CD4-positive, alpha-beta T cell (primary cell): ENCODE measurements around the gene PARD6B. TPM values are rescaled to one million over a fixed set of nuclear protein-coding genes. Genes with fewer than 3 reads are reported as not detected.

ENCODE experiments used
- ATAC-seq: fragments of 200-7000 bp; cut with Tn5 transposase; one replicate; pipeline ENCODE4 v1.10.0; 2022; ENCODE audit warnings: mild to moderate bottlenecking; ENCODE audit not compliant: poor library complexity
- CTCF ChIA-PET: fragments of 350-600 bp; sonication (Branson Sonifier 250); formaldehyde crosslinking; loops from one replicate; lab custom pipeline; 2021; ENCODE audit warnings: antibody characterized with exemption, inconsistent platforms; lab: Charles Lee
- POLR2A ChIA-PET: fragments of 350-600 bp; sonication (Branson Sonifier 250); formaldehyde crosslinking; loops from one replicate; lab custom pipeline; 2021; ENCODE audit warnings: antibody characterized with exemption, inconsistent platforms; lab: Charles Lee
- DNase-seq, 14 experiments: peaks; one replicate each; pipeline ENCODE4 v3.0.0-alpha.2; 2013 to 2020; ENCODE audit warnings: mixed read lengths in 2 of 14
- H3K27ac ChIP-seq, 2 donors: one replicate each; pipeline versions ENCODE4 v1.5.1 to v1.7.0; 2013; ENCODE audit warnings: low read length in 2 of 2, low read depth in 1 of 2, mild to moderate bottlenecking in 1 of 2
- H3K27me3 ChIP-seq, 2 experiments: 1 replicate in 1 of 2; 2 replicates in 1 of 2; pipeline versions ENCODE4 v1.6.1 to v1.7.0; 2013; ENCODE audit warnings: low read length in 2 of 2, control low read depth in 1 of 2, mild to moderate bottlenecking in 1 of 2, moderate library complexity in 1 of 2; ENCODE audit not compliant: insufficient read depth in 2 of 2, control insufficient read depth in 1 of 2
- H3K36me3 ChIP-seq: one replicate; pipeline ENCODE4 v1.6.1; 2013; ENCODE audit warnings: low read length, control low read depth; ENCODE audit not compliant: insufficient read depth
- H3K4me1 ChIP-seq: one replicate; pipeline ENCODE4 v1.6.1; 2013; ENCODE audit warnings: low read length, control low read depth; ENCODE audit not compliant: insufficient read depth
- H3K4me3 ChIP-seq: one replicate; pipeline ENCODE4 v1.5.1; 2013; ENCODE audit warnings: mild to moderate bottlenecking, low read length, moderate library complexity
- H3K9me3 ChIP-seq, 2 experiments: 1 replicate in 1 of 2; 2 replicates in 1 of 2; pipeline versions ENCODE4 v1.6.1 to v1.7.0; 2013; ENCODE audit warnings: low read length in 2 of 2, mild to moderate bottlenecking in 2 of 2, control low read depth in 1 of 2, moderate library complexity in 1 of 2; ENCODE audit not compliant: control insufficient read depth in 1 of 2, insufficient read depth in 1 of 2
- H3K27ac Mint-ChIP-seq: one replicate; pipeline ENCODE4 v1.8.0; 2020; ENCODE audit warnings: mixed read lengths
- H3K27me3 Mint-ChIP-seq: one replicate; pipeline ENCODE4 v1.8.0; 2021; ENCODE audit warnings: mixed read lengths
- H3K36me3 Mint-ChIP-seq: one replicate; pipeline ENCODE4 v1.8.0; 2021; ENCODE audit warnings: low read depth, mixed read lengths
- H3K4me1 Mint-ChIP-seq: one replicate; pipeline ENCODE4 v1.8.0; 2021; ENCODE audit warnings: low read depth, mixed read lengths
- H3K4me3 Mint-ChIP-seq: one replicate; pipeline ENCODE4 v1.8.0; 2020; ENCODE audit warnings: mild to moderate bottlenecking, mixed read lengths
- H3K9me3 Mint-ChIP-seq: one replicate; pipeline ENCODE4 v1.8.0; 2020; ENCODE audit warnings: mixed read lengths
- intact Hi-C, 2 experiments: fragments of 100-400 bp; cut with DNase I in 1 of 2; cut with micrococcal nuclease in 1 of 2; formaldehyde crosslinking; loops; one replicate each; pipeline versions ENCODE4 v1.15.1 to v1.9.0; 2023 to 2025; cut with DNase I, micrococcal nuclease
- total RNA-seq, 174 experiments: library from RNA in 2 of 174; stranded (reverse) in 2 of 174; gene quantifications; one replicate each; pipeline ENCODE4 v1.2.3 and lab custom pipeline; 2021 to 2026
- TF ChIP-seq, protein P1 (sequence below): fragments of 200-600 bp; IDR thresholded peaks from one replicate; pipeline ENCODE4 v1.8.0; 2022; ENCODE audit warnings: antibody characterized with exemption, mild to moderate bottlenecking

Gene PARD6B
- total RNA-seq, 2 experiments from 2014 or later = 5.6 to 8.2 TPM

DNA sequence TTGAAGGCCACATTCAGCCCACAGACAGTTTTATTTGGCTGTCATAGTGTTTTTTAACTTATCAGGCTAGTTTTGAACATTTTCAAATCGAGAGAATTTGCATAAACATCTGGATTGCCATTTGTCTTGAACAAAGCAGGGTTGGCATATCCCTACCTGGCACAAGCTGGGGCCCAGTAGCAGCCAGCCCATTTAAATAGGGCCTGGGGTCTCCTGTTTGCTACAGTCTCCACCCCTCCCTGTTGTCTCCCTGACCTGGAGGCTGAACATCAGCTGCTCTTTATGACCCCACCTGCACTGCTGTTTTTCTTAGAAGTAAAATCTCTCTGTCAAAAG lies 73.9 kb downstream of the PARD6B start:
- Histone ChIP-seq H3K27ac (peak overlapping the region; percentile 23 to 43), H3K4me1 (peaks cover 18% of the 10 kb centered on the region), H3K4me3 (no peak overlapping the region), H3K27me3 (no peaks in the 10 kb centered on the region), H3K36me3 (no peaks in the 10 kb centered on the region), H3K9me3 (no peaks in the 10 kb centered on the region)
- no peaks in the 10 kb centered on the region for H3K27me3 Mint-ChIP-seq
- no peaks in the 10 kb centered on the region for H3K9me3 Mint-ChIP-seq
- H3K4me1 Mint-ChIP-seq = peaks cover 44% of the 10 kb centered on the region
- TF ChIP-seq, protein P1, sequence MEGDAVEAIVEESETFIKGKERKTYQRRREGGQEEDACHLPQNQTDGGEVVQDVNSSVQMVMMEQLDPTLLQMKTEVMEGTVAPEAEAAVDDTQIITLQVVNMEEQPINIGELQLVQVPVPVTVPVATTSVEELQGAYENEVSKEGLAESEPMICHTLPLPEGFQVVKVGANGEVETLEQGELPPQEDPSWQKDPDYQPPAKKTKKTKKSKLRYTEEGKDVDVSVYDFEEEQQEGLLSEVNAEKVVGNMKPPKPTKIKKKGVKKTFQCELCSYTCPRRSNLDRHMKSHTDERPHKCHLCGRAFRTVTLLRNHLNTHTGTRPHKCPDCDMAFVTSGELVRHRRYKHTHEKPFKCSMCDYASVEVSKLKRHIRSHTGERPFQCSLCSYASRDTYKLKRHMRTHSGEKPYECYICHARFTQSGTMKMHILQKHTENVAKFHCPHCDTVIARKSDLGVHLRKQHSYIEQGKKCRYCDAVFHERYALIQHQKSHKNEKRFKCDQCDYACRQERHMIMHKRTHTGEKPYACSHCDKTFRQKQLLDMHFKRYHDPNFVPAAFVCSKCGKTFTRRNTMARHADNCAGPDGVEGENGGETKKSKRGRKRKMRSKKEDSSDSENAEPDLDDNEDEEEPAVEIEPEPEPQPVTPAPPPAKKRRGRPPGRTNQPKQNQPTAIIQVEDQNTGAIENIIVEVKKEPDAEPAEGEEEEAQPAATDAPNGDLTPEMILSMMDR = no peak
- ATAC-seq (no peak), DNase-seq (no peak)
- H3K36me3 Mint-ChIP-seq = no peaks in the 10 kb centered on the region
- intact Hi-C loops = no loop called here
- CTCF ChIA-PET = interaction anchor here (1.0 kb wide), 1 partner anchor 15 kb away, joined by 3 read pairs; no protein-coding TSS in a partner anchor
- peak overlapping the region; percentile 86 for H3K27ac Mint-ChIP-seq
- POLR2A ChIA-PET = interaction anchor here (1.0 to 1.1 kb wide), 2 partner anchors 10 to 12 kb away, joined by 3 to 6 read pairs; partner anchors contain the start of gene BCAS4
- H3K4me3 Mint-ChIP-seq = peak overlapping the region; percentile 60

- no peak for DNase-seq
- no peak overlapping the region for H3K27ac ChIP-seq
Observed at GRCh38 chr20:50806126-50806768, 74.9 kb downstream of the PARD6B start.

More at GRCh38 chr20:50806126-50806768, 74.9 kb downstream of the PARD6B start:
- TF ChIP-seq, protein P1 = no peak
- intact Hi-C loops = no loop called here
- H3K27me3 ChIP-seq = no peaks in the 10 kb centered on the region
- Mint-ChIP-seq H3K27me3 (no peaks in the 10 kb centered on the region), H3K4me3 (no peak overlapping the region), H3K4me1 (peaks cover 44% of the 10 kb centered on the region), H3K9me3 (no peaks in the 10 kb centered on the region), H3K27ac (peak overlapping the region; percentile 86), H3K36me3 (no peaks in the 10 kb centered on the region)
- peaks cover 18% of the 10 kb centered on the region for H3K4me1 ChIP-seq
- ChIA-PET POLR2A (interaction anchor here (1.0 to 1.1 kb wide), 2 partner anchors 11 kb away, joined by 3 to 6 read pairs; partner anchors contain the start of gene BCAS4), CTCF (interaction anchor here (1.0 to 2.3 kb wide), 2 partner anchors 11 to 16 kb away, joined by 3 to 9 read pairs; partner anchors contain the start of gene BCAS4)
- H3K36me3 ChIP-seq = no peaks in the 10 kb centered on the region
- no peak for ATAC-seq
- H3K4me3 ChIP-seq = no peak overlapping the region
- H3K9me3 ChIP-seq = no peaks in the 10 kb centered on the region

Other genes with a start within 250 kb of the PARD6B start
- 10 to 100 TPM; 82.3 to 82.8 TPM for gene PTPN1, start 221.2 kb upstream of the PARD6B start, total RNA-seq
- gene RIPOR3, start 40.0 kb upstream of the PARD6B start, total RNA-seq = not detected
- gene BCAS4, start 63.5 kb downstream of the PARD6B start, total RNA-seq = 10 to 100 TPM; 19.0 to 20.9 TPM
- gene ADNP, start 199.9 kb downstream of the PARD6B start, total RNA-seq = 10 to 100 TPM; 41.9 to 47.1 TPM
- 10 to 100 TPM; 44.5 to 46.5 TPM for gene DPM1, start 227.0 kb downstream of the PARD6B start, total RNA-seq
- gene MOCS3, start 227.2 kb downstream of the PARD6B start, total RNA-seq = 1 to 10 TPM; 2.7 to 3.0 TPM